Fibroblast of skin of abdomen (primary cell): ENCODE results near the gene ARHGEF12.
"Not testable (repeated sequence)": the region's sequence is repeated elsewhere in the genome, so short reads cannot be mapped to it uniquely, and the experiment has no call there.

ENCODE experiments used
- DNase-seq: peaks from one replicate; pipeline ENCODE4 v3.0.0-alpha.2; 2013

Gene ARHGEF12

GRCh38 chr11:120501976-120502755 is 166.0 kb downstream of the ARHGEF12 start:
- no peak for DNase-seq

DNA sequence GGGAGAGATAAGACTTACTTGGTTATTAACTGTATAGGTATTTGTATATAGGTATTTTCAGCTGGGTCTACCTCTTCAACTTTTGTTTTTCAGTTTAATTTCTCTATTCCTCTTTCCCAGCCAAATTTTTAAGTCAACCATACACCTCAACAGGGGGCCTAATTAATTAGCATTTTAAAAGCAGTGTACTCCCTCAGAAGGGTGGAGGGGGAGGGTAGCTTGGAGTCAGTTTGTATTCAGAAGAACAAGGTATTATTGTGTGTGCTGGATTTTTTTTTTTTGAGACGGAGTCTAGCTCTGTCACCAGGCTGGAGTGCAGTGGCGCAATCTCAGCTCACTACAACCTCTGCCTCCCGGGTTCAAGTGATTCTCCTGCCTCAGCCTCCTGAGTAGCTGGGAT is 167.3 kb downstream of the ARHGEF12 start:
- DNase-seq: not testable (repeated sequence)

GRCh38 chr11:120505801-120506425 is 169.7 kb downstream of the ARHGEF12 start:
- DNase-seq: no peak

- no peak for DNase-seq
Measured at GRCh38 chr11:120509346-120510053, 173.3 kb downstream of the ARHGEF12 start.

DNA sequence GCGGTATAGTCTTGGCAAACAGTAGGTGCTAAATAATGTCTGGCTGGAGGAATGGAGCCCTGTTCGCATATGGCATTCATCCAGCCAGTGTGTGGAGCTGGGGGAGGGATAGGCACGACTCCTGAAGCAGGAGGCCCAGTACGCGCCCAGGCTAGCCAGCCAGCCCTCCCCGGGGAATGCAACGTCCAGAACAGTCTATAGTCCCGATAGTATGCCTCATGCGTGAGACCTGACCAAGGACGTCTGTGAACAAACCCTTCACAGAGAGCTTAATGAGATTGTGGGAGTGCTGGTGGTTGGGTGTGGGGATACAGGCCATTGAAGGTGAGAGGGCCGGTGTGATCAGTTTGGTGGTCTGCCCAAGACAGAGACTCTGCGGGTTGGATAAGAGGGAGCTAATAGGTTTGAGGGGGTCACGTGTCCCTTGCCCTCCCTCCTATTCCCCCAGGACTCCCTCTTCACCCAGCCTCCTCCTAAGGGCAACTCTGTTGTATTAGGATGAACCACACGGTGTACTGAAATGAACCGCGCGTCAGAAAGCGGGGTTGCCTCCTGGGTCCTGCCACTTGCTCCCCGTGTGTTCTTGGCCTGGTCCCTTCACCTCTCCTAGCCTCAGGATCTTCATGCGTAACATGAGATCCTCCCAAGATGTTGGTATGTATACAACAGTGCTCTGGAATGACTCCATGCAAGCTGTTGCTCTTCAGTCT is 174.3 kb downstream of the ARHGEF12 start:
- DNase-seq: no peak

GRCh38 chr11:120511116-120511819 is 175.1 kb downstream of the ARHGEF12 start, which contains the start of gene GRIK4:
GRIK4 (plus strand) TSS chr11:120511748; CDS start chr11:120660319, 148,571 bp downstream.
- DNase-seq: peak; percentile 70

- no peak for DNase-seq
Measured at GRCh38 chr11:120511820-120512738, 175.9 kb downstream of the ARHGEF12 start.

DNA sequence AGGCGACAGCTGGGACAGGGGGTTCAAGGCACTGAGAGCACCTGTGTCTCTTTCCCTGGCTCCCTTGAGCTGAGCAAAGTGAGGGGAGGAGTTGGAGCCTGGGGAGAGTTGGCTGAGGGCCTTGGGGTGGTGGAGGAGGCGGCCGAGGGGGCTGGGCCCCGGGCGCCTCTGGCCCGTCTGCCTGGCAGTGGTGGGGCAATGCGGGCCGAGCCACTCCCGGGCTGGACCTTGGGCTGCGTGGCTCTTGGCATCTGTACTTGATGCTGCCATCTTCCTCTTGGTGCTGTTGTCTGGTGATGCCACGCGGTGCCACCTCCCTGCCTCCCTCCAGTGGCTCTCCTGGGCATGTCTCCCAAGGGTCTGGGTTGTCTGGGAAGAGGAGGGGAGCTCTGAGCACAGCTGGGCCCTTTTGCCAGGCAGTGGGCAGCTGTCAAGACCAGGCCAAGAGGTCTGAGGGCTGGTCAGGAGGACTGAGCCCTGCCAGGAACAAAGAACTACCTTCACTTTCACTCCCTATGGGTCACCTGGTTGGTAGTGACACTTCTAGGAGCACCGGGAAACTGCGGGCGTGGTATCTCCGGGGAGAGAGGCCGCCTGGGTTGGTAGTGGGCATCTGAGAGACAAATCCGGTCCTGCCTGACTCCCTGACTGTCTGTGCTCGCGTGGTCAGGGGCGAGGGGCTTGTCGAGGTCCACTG is 176.7 kb downstream of the ARHGEF12 start:
- DNase-seq: no peak

DNA sequence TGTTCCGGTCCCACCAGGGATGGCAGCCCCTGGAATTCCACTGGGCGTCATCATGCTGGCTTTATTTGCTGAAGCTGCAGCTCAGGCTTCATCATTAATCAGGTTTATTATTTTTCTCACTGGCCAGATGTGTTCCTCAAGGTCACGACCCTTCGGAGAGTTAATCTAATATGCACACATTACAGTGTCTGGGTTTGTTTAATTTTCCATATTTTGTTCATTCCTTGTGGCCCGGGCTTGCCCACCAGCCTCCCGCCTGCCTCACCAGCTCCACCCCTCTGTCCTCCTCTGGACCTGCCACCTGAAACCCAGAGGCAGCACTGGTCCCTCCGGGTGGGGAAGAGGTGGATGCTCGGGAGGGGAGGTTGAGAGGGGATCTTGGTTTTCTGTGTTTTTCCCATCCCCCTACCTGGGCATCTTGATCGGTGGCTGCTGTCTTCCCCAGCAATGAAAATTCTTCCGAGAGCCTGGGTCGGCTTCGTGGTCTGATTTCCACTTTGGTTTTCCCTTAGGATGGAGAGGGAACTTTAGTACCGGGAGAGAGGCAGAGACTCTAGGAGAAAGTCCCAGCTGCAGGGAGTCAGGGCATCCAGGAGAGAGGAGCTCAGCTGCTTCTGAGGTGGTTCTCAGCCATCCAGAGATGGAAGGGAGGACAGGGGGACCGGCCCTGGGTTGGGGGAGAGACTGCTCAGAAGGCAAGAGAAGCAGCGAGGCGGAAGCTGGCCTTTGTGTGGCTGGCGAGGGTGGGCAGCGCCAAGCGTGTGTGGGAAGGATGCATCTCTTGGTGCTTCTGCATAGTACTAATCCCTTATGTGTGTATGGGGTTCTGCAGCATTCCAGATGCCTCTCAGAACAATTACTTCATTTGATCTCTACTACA is 177.5 kb downstream of the ARHGEF12 start:
- no peak for DNase-seq

DNA sequence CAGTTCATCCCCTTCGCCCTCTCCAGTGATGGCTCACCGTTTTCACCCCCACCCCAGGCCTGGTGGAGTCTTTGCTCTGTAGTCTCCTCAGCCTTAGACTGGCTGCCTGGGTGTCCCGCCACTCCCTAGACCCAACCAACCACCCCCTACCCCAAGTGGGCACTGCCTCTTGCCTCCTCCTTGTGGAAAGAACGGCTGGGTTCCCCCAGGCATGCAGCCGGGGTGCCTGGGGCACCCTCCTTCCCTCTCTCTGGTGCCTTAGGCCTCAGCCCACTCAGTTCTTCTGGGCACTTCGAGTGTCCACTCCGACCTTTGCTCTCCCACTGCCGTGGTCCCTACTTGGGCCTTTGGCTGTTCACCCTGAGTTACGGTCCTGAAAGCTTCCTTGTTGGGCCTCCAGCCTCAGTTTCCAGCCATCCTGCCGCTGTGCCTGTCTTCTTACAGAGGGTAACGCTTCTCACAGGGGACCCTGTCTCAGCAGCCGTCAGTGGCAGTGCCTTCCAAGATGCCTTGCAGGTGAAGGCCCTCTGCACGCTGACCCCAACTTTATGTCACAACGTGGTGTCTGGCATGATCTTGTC is 178.4 kb downstream of the ARHGEF12 start:
- DNase-seq: no peak

DNA sequence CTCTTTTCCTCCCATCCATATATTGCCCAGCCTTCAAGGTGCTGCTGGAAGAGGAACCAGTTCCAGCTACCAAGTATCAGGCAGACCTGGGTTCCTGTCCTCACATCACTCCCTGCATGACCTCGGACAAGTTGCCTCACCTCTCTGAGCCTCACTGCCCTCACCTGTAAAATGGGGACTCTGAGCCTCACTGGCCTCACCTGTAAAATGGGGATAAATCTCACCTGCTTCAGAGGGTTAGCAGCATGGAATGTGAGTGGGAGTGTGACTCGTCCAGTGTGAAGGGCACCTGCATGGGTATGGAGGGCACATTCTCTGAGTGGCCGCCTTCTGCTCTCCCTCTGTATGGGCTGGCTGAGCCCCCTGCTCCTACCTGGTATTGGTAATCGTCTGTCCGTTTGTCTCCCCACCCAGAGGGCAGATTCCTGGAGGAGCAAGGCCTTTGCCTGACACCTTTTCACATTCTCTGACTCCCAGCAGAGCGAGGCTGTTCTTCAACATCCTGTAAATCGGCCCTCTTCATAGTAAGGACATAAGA is 179.0 kb downstream of the ARHGEF12 start:
- DNase-seq: no peak

DNA sequence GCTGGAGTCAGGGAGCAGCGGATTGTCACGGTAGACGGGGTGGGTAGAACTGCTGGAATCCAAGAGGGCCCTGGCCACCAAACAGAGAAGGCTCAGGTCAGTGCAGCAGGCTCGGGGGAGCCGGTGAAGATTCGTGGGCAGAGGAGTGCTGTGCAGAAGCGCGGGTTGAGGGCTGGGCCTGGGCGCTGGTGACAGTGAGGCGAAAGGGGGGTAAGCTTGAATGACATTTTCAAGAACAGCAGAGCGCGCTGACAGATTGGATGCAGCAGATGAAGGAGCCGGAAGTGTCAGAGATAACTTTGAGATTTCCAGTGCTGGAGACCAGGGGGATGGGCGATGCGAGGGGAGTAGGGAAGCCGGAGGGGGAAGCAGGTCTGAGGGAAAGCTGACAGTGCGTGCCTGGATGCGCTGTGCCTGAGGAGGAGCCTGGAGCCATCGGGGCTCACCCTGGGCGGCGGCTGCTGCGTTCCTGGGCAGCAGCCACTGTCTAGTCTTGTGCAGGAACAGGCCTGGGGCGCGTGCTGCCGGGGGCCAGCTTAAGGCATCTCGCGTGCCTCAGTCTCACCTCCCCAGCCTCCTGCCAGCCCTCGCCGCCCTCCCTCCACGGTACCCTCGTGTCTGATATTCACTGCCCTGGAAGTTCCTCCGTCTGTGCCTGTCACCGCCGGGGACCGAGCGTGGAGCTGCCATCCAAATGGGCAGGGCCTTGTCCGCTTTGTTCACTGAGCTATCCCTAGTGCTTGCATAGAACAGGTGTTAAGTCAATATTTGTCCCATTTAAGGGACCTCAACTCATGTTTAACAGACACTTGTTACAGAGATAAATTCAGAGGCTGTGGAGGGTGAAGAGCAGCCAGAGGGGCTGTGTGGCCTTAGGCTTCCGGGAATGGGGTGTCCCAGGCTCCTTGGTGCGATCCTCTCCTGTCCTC is 180.5 kb downstream of the ARHGEF12 start:
- peak; percentile 9 for DNase-seq

GRCh38 chr11:120517390-120517761 is 181.2 kb downstream of the ARHGEF12 start:
- peak; percentile 18 for DNase-seq

- DNase-seq: no peak
Measured at GRCh38 chr11:120517801-120518291, 181.6 kb downstream of the ARHGEF12 start.

DNA sequence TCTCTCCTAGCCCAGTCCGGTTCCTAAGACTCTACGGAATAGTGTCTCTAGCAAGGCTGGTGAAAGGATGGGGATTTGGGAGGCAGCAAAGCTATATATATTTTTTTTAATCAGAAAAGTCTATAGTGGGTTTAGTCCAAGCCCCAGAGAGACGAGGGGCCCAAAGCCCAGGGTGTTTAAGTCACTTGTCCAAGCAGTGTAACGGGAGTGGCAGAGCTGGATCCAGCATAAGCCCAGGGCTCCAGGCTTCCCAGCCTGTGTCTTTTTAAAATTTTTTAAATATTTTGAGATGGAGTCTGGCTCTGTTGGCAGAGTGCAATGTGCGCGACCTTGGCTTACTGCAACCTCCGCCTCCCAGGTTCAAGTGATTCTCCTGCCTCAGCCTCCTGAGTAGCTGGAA is 182.1 kb downstream of the ARHGEF12 start:
- DNase-seq: no peak

- no peak for DNase-seq
Measured at GRCh38 chr11:120519474-120519873, 183.3 kb downstream of the ARHGEF12 start.

- no peak for DNase-seq
Measured at GRCh38 chr11:120520091-120520822, 184.0 kb downstream of the ARHGEF12 start.
